ENCODE measurements around the gene PTH1R. TPM values are rescaled to one million over a fixed set of nuclear protein-coding genes. Genes with fewer than 3 reads are reported as not detected.

PTH1R gene
- total and polyA plus RNA-seq, 4 donors, result 7.8 to 25.0 (median 13.0) TPM

GRCh38 chr3:46946856-46947545 is 69.5 kb downstream of the PTH1R start:
- Histone ChIP-seq H3K27ac (ENCODE audit: low read depth, low read length) (no peak overlapping the region), H3K36me3 (ENCODE audit: control insufficient read depth, insufficient read depth, low read length) (peaks cover 28% of the 10 kb centered on the region), H3K4me1 (ENCODE audit: control insufficient read depth, insufficient read depth, low read length) (peaks cover 21% of the 10 kb centered on the region), H3K27me3 (ENCODE audit: control insufficient read depth, insufficient read depth, low read length) (no peaks in the 10 kb centered on the region), H3K4me3 (ENCODE audit: low read depth, low read length) (no peak overlapping the region), H3K9me3 (ENCODE audit: control insufficient read depth, insufficient read depth, low read length) (no peaks in the 10 kb centered on the region)
- 68% methylated on average over 6 of the region's 7 CpGs for WGBS (ENCODE audit: insufficient coverage)
- DNase-seq (ENCODE audit: low read depth in 4 of 6, low spot score in 6 of 6), result no peak

DNA sequence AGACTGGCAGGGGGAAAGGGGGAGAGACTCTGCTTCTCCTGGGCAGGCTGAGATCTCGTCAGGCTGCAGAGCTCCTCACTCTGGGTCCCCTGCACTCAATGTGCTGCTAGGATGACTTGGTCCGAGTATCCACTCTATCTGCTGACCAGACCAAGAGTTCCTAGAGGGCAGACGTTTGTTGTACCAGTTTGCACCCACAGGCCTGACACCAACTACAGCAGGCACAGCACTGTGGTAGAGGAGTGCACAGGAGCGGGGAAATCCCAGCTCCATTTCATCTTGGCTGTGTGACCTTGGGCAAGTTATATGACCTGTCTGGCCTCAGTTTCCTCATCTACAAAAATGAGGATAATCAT is 70.0 kb downstream of the PTH1R start:
- Histone ChIP-seq H3K4me1 (ENCODE audit: control insufficient read depth, insufficient read depth, low read length) (peaks cover 21% of the 10 kb centered on the region), H3K27me3 (ENCODE audit: control insufficient read depth, insufficient read depth, low read length) (no peaks in the 10 kb centered on the region), H3K9me3 (ENCODE audit: control insufficient read depth, insufficient read depth, low read length) (no peaks in the 10 kb centered on the region), H3K4me3 (ENCODE audit: low read depth, low read length) (no peak overlapping the region), H3K27ac (ENCODE audit: low read depth, low read length) (no peak overlapping the region), H3K36me3 (ENCODE audit: control insufficient read depth, insufficient read depth, low read length) (peaks cover 26% of the 10 kb centered on the region)
- DNase-seq (ENCODE audit: low read depth in 4 of 6, low spot score in 6 of 6), result no peak
- 77% methylated on average over 3 of the region's 4 CpGs for WGBS (ENCODE audit: insufficient coverage)

GRCh38 chr3:46947981-46948791 is 70.7 kb downstream of the PTH1R start:
- Histone ChIP-seq H3K27me3 (ENCODE audit: control insufficient read depth, insufficient read depth, low read length) (no peaks in the 10 kb centered on the region), H3K4me1 (ENCODE audit: control insufficient read depth, insufficient read depth, low read length) (peaks cover 21% of the 10 kb centered on the region), H3K27ac (ENCODE audit: low read depth, low read length) (no peak overlapping the region), H3K4me3 (ENCODE audit: low read depth, low read length) (no peak overlapping the region), H3K9me3 (ENCODE audit: control insufficient read depth, insufficient read depth, low read length) (no peaks in the 10 kb centered on the region), H3K36me3 (ENCODE audit: control insufficient read depth, insufficient read depth, low read length) (peaks cover 26% of the 10 kb centered on the region)
- WGBS (ENCODE audit: insufficient coverage), result 88% methylated on average over 17 of the region's 19 CpGs
- no peak for DNase-seq (ENCODE audit: low read depth in 4 of 6, low spot score in 6 of 6)

GRCh38 chr3:46948830-46949671 is 71.5 kb downstream of the PTH1R start:
- WGBS (ENCODE audit: insufficient coverage), result 72% methylated on average over 5 of the region's 6 CpGs
- Histone ChIP-seq H3K9me3 (ENCODE audit: control insufficient read depth, insufficient read depth, low read length) (no peaks in the 10 kb centered on the region), H3K36me3 (ENCODE audit: control insufficient read depth, insufficient read depth, low read length) (peaks cover 26% of the 10 kb centered on the region), H3K4me1 (ENCODE audit: control insufficient read depth, insufficient read depth, low read length) (peaks cover 19% of the 10 kb centered on the region), H3K4me3 (ENCODE audit: low read depth, low read length) (no peak overlapping the region), H3K27me3 (ENCODE audit: control insufficient read depth, insufficient read depth, low read length) (no peaks in the 10 kb centered on the region), H3K27ac (ENCODE audit: low read depth, low read length) (no peak overlapping the region)
- no peak for DNase-seq (ENCODE audit: low read depth in 4 of 6, low spot score in 6 of 6)

- no peaks in the 10 kb centered on the region for H3K9me3 ChIP-seq (ENCODE audit: control insufficient read depth, insufficient read depth, low read length)
- H3K27me3 ChIP-seq (ENCODE audit: control insufficient read depth, insufficient read depth, low read length), result no peaks in the 10 kb centered on the region
- WGBS (ENCODE audit: insufficient coverage), result 86% methylated on average over 1 of the region's 2 CpGs
- no peak for DNase-seq (ENCODE audit: low read depth in 4 of 6, low spot score in 6 of 6)
- H3K4me1 ChIP-seq (ENCODE audit: control insufficient read depth, insufficient read depth, low read length), result peaks cover 17% of the 10 kb centered on the region
- H3K27ac ChIP-seq (ENCODE audit: low read depth, low read length), result no peak overlapping the region
- peaks cover 19% of the 10 kb centered on the region for H3K36me3 ChIP-seq (ENCODE audit: control insufficient read depth, insufficient read depth, low read length)
- no peak overlapping the region for H3K4me3 ChIP-seq (ENCODE audit: low read depth, low read length)
Observed at GRCh38 chr3:46950177-46950576, 72.7 kb downstream of the PTH1R start.

DNA sequence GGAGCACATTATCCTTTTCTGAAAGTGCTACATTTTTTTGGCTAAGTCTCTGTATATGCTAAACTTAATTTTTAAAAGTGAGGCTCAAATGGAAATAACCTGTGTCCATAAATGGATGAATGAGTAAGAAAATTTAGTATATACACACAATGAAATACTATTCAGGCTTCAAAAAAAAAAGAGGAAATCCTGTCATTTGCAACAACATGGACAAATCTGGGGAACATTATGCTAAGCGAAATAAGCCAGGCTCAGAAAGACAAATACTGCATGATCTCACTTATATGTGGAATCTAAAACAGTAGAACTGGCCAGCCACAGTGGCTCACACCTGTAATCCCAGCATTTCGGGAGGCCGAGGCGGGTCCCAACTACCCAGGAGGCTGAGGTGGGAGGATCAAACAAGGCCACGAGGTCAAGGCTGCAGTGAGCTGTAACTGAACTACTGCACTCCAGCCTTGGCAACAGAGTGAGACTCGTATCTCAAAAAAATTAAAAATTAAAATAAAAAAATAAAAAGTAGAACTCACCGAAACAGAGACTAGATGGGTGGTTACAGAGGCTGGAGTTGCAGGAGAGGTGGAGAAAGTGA is 73.2 kb downstream of the PTH1R start:
- DNase-seq (ENCODE audit: low read depth in 4 of 6, low spot score in 6 of 6), result no peak
- Histone ChIP-seq H3K36me3 (ENCODE audit: control insufficient read depth, insufficient read depth, low read length) (peaks cover 19% of the 10 kb centered on the region), H3K27me3 (ENCODE audit: control insufficient read depth, insufficient read depth, low read length) (no peaks in the 10 kb centered on the region), H3K4me3 (ENCODE audit: low read depth, low read length) (no peak overlapping the region), H3K4me1 (ENCODE audit: control insufficient read depth, insufficient read depth, low read length) (peaks cover 17% of the 10 kb centered on the region), H3K27ac (ENCODE audit: low read depth, low read length) (no peak overlapping the region), H3K9me3 (ENCODE audit: control insufficient read depth, insufficient read depth, low read length) (no peaks in the 10 kb centered on the region)
- WGBS (ENCODE audit: insufficient coverage), result 97% methylated on average over 5 of the region's 7 CpGs

DNA sequence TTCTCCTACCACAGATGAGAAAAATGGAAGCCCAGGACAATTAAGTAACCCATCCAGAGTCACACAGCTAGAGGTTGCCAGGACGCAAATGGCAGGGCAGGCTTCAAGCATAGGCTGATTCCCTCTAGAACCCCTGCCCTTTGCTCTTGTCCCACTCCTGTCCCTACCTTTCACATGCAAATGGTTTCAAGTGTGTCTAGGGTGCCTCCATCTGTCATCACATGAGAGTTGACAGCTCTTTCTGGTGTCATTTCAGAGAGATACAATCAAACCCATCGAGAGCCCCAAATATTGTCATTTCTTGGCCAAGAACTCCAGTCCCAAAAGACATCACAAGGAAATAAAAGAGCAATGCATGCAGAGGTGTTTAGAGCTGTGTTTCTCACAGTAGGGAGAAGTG is 75.3 kb downstream of the PTH1R start:
- Histone ChIP-seq H3K4me3 (ENCODE audit: low read depth, low read length) (no peak overlapping the region), H3K36me3 (ENCODE audit: control insufficient read depth, insufficient read depth, low read length) (peaks cover 6% of the 10 kb centered on the region), H3K27ac (ENCODE audit: low read depth, low read length) (no peak overlapping the region), H3K4me1 (ENCODE audit: control insufficient read depth, insufficient read depth, low read length) (peaks cover 22% of the 10 kb centered on the region), H3K27me3 (ENCODE audit: control insufficient read depth, insufficient read depth, low read length) (no peaks in the 10 kb centered on the region), H3K9me3 (ENCODE audit: control insufficient read depth, insufficient read depth, low read length) (no peaks in the 10 kb centered on the region)
- 88% methylated on average over 1 of the region's 2 CpGs for WGBS (ENCODE audit: insufficient coverage)
- DNase-seq (ENCODE audit: low read depth in 4 of 6, low spot score in 6 of 6), result no peak
